OCI-LY1 (cell line): ENCODE results near the gene HARBI1.

Source experiments
- EZH2 ChIP-seq: fragments of 200-600 bp; sonication (generic), shearing (Covaris generic); IDR thresholded peaks from 2 replicates; pipeline ENCODE4 v1.8.0; 2017; ENCODE audit warnings: borderline replicate concordance, mixed run types, mild to moderate bottlenecking, antibody characterized with exemption, low read length, moderate library complexity, mixed read lengths
- TF ChIP-seq, protein P1 (sequence below): fragments of 200-600 bp; sonication (generic), shearing (Covaris generic); IDR thresholded peaks from 2 replicates; pipeline ENCODE4 v1.5.1; 2017; ENCODE audit warnings: mild to moderate bottlenecking, antibody characterized with exemption, low read length, moderate library complexity, mixed read lengths

GRCh38 chr11:46663277-46663940 is 46.4 kb upstream of the HARBI1 start:
- TF ChIP-seq EZH2 = no peak
- TF ChIP-seq, protein P1, sequence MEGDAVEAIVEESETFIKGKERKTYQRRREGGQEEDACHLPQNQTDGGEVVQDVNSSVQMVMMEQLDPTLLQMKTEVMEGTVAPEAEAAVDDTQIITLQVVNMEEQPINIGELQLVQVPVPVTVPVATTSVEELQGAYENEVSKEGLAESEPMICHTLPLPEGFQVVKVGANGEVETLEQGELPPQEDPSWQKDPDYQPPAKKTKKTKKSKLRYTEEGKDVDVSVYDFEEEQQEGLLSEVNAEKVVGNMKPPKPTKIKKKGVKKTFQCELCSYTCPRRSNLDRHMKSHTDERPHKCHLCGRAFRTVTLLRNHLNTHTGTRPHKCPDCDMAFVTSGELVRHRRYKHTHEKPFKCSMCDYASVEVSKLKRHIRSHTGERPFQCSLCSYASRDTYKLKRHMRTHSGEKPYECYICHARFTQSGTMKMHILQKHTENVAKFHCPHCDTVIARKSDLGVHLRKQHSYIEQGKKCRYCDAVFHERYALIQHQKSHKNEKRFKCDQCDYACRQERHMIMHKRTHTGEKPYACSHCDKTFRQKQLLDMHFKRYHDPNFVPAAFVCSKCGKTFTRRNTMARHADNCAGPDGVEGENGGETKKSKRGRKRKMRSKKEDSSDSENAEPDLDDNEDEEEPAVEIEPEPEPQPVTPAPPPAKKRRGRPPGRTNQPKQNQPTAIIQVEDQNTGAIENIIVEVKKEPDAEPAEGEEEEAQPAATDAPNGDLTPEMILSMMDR = no peak
